PC-3 (cell line): ENCODE measurements around the gene GFY. TPM values are rescaled to one million over a fixed set of nuclear protein-coding genes. Genes with fewer than 3 reads are reported as not detected.

Source experiments
- ATAC-seq: fragments of 200-7000 bp; cut with Tn5 transposase; 2 replicates; pipeline ENCODE4 v1.9.1; 2020; ENCODE audit warnings: mild to moderate bottlenecking, moderate library complexity
- BruUV-seq: library from RNA; stranded (reverse); fragments of 400-500 nt; replicated peaks from 2 replicates; lab custom pipeline; 2021; lab: Mats Ljungman, UMichigan
- CTCF ChIA-PET: fragments of 300-600 bp; sonication (Branson Sonifier 250); formaldehyde crosslinking; loops from one replicate; lab custom pipeline; 2022; ENCODE audit warnings: antibody characterized with exemption; lab: Charles Lee
- POLR2A ChIA-PET: fragments of 300-600 bp; sonication (Branson Sonifier 250); formaldehyde crosslinking; loops from one replicate; lab custom pipeline; 2022; ENCODE audit warnings: antibody characterized with exemption; ENCODE audit not compliant: unreplicated experiment; lab: Charles Lee
- DNase-seq: peaks from one replicate; pipeline ENCODE4 v3.0.0-alpha.2; 2015
- H2AFZ ChIP-seq: fragments of 300-600 bp; sonication (generic); 2 replicates; pipeline ENCODE4 v1.6.0; 2016; ENCODE audit warnings: antibody characterized with exemption, low read length
- H3F3A ChIP-seq: fragments of 300-600 bp; sonication (generic); one replicate; pipeline ENCODE4 v1.6.0; 2017; ENCODE audit warnings: antibody characterized with exemption, low read length, control low read depth, mild to moderate bottlenecking; ENCODE audit not compliant: unreplicated experiment
- H3K27ac ChIP-seq: fragments of 300-600 bp; sonication (generic); 2 replicates; pipeline ENCODE4 v1.5.1; 2016; ENCODE audit warnings: mild to moderate bottlenecking, low read length
- H3K27me3 ChIP-seq: fragments of 300-600 bp; sonication (generic); 2 replicates; pipeline ENCODE4 v1.6.1; 2016; ENCODE audit warnings: low read length, mixed read lengths
- H3K36me3 ChIP-seq: fragments of 300-600 bp; sonication (generic); 2 replicates; pipeline ENCODE4 v1.6.1; 2016; ENCODE audit warnings: low read depth, mixed run types, low read length, mixed read lengths
- H3K4me1 ChIP-seq: fragments of 300-600 bp; sonication (generic); 2 replicates; pipeline ENCODE4 v1.5.1; 2016; ENCODE audit warnings: low read length; ENCODE audit not compliant: insufficient read depth
- H3K4me2 ChIP-seq: fragments of 300-600 bp; sonication (generic); 2 replicates; pipeline ENCODE4 v1.6.0; 2016; ENCODE audit warnings: low read length
- H3K4me3 ChIP-seq: fragments of 300-600 bp; sonication (generic); 2 replicates; pipeline ENCODE4 v1.5.1; 2016; ENCODE audit warnings: mild to moderate bottlenecking, low read length, mixed read lengths
- H3K79me2 ChIP-seq: fragments of 300-600 bp; sonication (generic); 2 replicates; pipeline ENCODE4 v1.6.1; 2017; ENCODE audit warnings: low read length, mixed read lengths
- H3K9ac ChIP-seq: fragments of 300-600 bp; sonication (generic); 2 replicates; pipeline ENCODE4 v1.6.0; 2016; ENCODE audit warnings: mild to moderate bottlenecking, low read length
- H3K9me2 ChIP-seq: fragments of 300-600 bp; sonication (generic); replicated peaks from 2 replicates; pipeline ENCODE4 v1.6.1; 2016; ENCODE audit warnings: mixed run types, low read length, mixed read lengths
- H3K9me3 ChIP-seq: fragments of 300-600 bp; sonication (generic); 2 replicates; pipeline ENCODE4 v1.6.1; 2016; ENCODE audit warnings: low read length, mixed read lengths
- H4K20me1 ChIP-seq: fragments of 300-600 bp; sonication (generic); 2 replicates; pipeline ENCODE4 v1.6.1; 2016; ENCODE audit warnings: low read length, mixed read lengths
- EZH2 ChIP-seq: fragments of 300-600 bp; sonication (generic); IDR thresholded peaks from one replicate; pipeline ENCODE4 v1.6.1; 2017; ENCODE audit warnings: antibody characterized with exemption, mild to moderate bottlenecking, low read length; ENCODE audit not compliant: unreplicated experiment
- EZH2phosphoT487 ChIP-seq: fragments of 300-600 bp; sonication (generic); IDR thresholded peaks from 2 replicates; pipeline ENCODE4 v1.6.1; 2018; ENCODE audit warnings: mild to moderate bottlenecking, antibody characterized with exemption, low read length, borderline replicate concordance
- intact Hi-C: fragments of 100-400 bp; cut with micrococcal nuclease; formaldehyde crosslinking; loops from 2 replicates; pipeline ENCODE4 v1.9.0; 2023
- total RNA-seq: library from RNA; depleted of rRNA; stranded (reverse); fragments of >200 nt; gene quantifications from 2 replicates; pipeline ENCODE4 v1.2.3, GENCODE V29; 2014
- TF ChIP-seq, protein P1 (sequence below): fragments of 300-600 bp; sonication (generic); conservative IDR thresholded peaks from 2 replicates; pipeline ENCODE4 v1.5.1; 2017; ENCODE audit warnings: antibody characterized with exemption, low read depth, mild to moderate bottlenecking, low read length

GFY gene
- total RNA-seq, 1 experiment from 2014 or later, result not detected

- CTCF ChIA-PET, result no interaction called here
- H4K20me1 ChIP-seq, result no peaks in the 10 kb centered on the region
- H3K79me2 ChIP-seq, result no peaks in the 10 kb centered on the region
- no peak overlapping the region for H3K27ac ChIP-seq
- H3K9me3 ChIP-seq, result no peaks in the 10 kb centered on the region
- TF ChIP-seq EZH2 (no peak), EZH2phosphoT487 (no peak)
- TF ChIP-seq, protein P1, sequence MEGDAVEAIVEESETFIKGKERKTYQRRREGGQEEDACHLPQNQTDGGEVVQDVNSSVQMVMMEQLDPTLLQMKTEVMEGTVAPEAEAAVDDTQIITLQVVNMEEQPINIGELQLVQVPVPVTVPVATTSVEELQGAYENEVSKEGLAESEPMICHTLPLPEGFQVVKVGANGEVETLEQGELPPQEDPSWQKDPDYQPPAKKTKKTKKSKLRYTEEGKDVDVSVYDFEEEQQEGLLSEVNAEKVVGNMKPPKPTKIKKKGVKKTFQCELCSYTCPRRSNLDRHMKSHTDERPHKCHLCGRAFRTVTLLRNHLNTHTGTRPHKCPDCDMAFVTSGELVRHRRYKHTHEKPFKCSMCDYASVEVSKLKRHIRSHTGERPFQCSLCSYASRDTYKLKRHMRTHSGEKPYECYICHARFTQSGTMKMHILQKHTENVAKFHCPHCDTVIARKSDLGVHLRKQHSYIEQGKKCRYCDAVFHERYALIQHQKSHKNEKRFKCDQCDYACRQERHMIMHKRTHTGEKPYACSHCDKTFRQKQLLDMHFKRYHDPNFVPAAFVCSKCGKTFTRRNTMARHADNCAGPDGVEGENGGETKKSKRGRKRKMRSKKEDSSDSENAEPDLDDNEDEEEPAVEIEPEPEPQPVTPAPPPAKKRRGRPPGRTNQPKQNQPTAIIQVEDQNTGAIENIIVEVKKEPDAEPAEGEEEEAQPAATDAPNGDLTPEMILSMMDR, result no peak
- H3K4me1 ChIP-seq, result no peaks in the 10 kb centered on the region
- no peak overlapping the region for H2AFZ ChIP-seq
- no peak overlapping the region for H3K9ac ChIP-seq
- intact Hi-C loops, result no loop called here
- BruUV-seq, result no TSS peak
- no peak overlapping the region for H3K4me3 ChIP-seq
- no peak for ATAC-seq
- H3K9me2 ChIP-seq, result no peaks in the 10 kb centered on the region
- no peaks in the 10 kb centered on the region for H3K36me3 ChIP-seq
- POLR2A ChIA-PET, result no interaction called here
- DNase-seq, result no peak
- no peak overlapping the region for H3K4me2 ChIP-seq
- H3K27me3 ChIP-seq, result no peaks in the 10 kb centered on the region
- no peaks in the 10 kb centered on the region for H3F3A ChIP-seq
Observed at GRCh38 chr19:49461656-49462055, 36.5 kb downstream of the GFY start.

DNA sequence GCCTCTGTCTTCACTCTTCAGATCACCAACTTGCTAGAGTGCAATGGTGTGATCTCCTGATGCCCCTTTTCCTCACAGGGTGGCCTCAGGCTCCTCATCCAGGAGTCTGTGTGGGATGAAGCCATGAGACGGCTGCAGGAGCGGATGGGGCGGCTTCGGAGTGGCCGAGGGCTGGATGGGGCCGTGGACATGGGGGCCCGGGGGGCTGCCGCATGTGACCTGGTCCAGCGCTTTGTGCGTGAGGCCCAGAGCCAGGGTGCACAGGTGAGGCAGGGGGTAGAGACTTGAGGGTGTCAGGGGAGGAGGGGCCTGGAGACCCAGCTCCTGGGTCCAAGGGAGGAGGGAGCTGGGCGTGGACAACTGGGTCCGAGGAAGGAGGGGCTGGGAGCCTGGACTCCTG lies 37.3 kb downstream of the GFY start:
- Histone ChIP-seq H3K27ac (no peak overlapping the region), H2AFZ (no peak overlapping the region), H3F3A (no peaks in the 10 kb centered on the region), H4K20me1 (no peaks in the 10 kb centered on the region), H3K79me2 (no peaks in the 10 kb centered on the region), H3K36me3 (no peaks in the 10 kb centered on the region), H3K9ac (no peak overlapping the region), H3K9me3 (no peaks in the 10 kb centered on the region), H3K27me3 (no peaks in the 10 kb centered on the region), H3K4me1 (no peaks in the 10 kb centered on the region), H3K4me2 (no peak overlapping the region), H3K9me2 (no peaks in the 10 kb centered on the region), H3K4me3 (no peak overlapping the region)
- BruUV-seq, result no TSS peak
- TF ChIP-seq EZH2phosphoT487 (no peak), EZH2 (no peak)
- TF ChIP-seq, protein P1, result no peak
- DNase-seq, result no peak
- POLR2A ChIA-PET, result no interaction called here
- no peak for ATAC-seq
- intact Hi-C loops, result no loop called here
- CTCF ChIA-PET, result no interaction called here

DNA sequence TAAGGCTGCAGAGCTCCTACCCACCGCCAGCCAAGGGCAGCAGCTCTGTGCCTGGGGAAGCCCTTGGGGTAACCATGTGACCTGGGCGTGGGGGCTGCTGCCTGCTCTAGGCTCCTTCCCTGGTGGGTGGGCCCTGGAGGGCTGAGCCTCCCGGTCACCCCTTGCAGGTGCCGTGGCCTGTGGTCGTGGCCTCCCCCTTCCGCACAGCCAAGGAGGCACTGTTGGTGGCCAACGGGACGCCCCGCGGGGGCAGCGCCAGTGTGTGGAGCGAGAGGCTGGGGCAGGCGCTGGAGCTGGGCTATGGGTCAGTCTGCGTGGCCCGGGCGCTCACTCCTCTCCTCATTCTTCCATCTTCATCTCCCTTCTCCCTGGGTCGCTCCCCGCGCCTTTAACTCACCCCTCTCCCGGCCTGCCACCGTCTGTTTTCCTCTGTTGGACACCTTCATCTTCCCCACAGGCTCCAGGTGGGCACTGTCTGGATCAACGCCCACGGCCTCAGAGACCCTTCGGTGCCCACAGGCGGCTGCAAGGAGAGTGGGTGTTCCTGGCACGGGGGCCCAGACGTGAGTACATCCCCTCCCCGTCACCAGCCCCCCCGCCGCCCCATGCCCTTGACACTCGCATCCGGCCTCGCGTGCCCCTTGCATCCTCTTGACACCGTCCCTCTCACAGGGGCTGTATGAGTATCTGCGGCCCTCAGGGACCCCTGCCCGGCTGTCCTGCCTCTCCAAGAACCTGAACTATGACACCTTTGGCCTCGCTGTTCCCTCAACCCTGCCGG lies 39.0 kb downstream of the GFY start:
- H3F3A ChIP-seq, result no peaks in the 10 kb centered on the region
- ChIA-PET POLR2A (no interaction called here), CTCF (no interaction called here)
- no peaks in the 10 kb centered on the region for H3K36me3 ChIP-seq
- ATAC-seq (no peak), DNase-seq (no peak)
- intact Hi-C loops, result no loop called here
- H3K4me3 ChIP-seq, result no peak overlapping the region
- no TSS peak for BruUV-seq
- H3K9me2 ChIP-seq, result no peaks in the 10 kb centered on the region
- H3K9ac ChIP-seq, result no peak overlapping the region
- H4K20me1 ChIP-seq, result no peaks in the 10 kb centered on the region
- TF ChIP-seq, protein P1, result no peak
- TF ChIP-seq EZH2 (no peak), EZH2phosphoT487 (no peak)
- H3K27me3 ChIP-seq, result no peaks in the 10 kb centered on the region
- H3K9me3 ChIP-seq, result no peaks in the 10 kb centered on the region
- H3K4me1 ChIP-seq, result no peaks in the 10 kb centered on the region
- H2AFZ ChIP-seq, result no peak overlapping the region
- no peaks in the 10 kb centered on the region for H3K79me2 ChIP-seq
- no peak overlapping the region for H3K27ac ChIP-seq
- no peak overlapping the region for H3K4me2 ChIP-seq
